ENCODE results near the gene DUSP14. TPM values are rescaled to one million over a fixed set of nuclear protein-coding genes. Genes with fewer than 3 reads are reported as not detected.

The DUSP14 gene
- total RNA-seq, 2 experiments from 2014 or later: 11.4 to 16.9 TPM

GRCh38 chr17:37470181-37470580, 19.5 kb upstream of the DUSP14 start:
- DNase-seq: no peak
- H3K36me3 Mint-ChIP-seq: peaks cover 45% of the 10 kb centered on the region
- peak overlapping the region; percentile 26 for H3K27ac Mint-ChIP-seq
- H3K4me3 Mint-ChIP-seq: no peak overlapping the region
- H3K9me3 Mint-ChIP-seq (ENCODE audit: low read depth): no peaks in the 10 kb centered on the region
- H3K4me1 Mint-ChIP-seq: peaks cover 14% of the 10 kb centered on the region
- no peak for ATAC-seq
- CTCF ChIA-PET: no interaction called here
- no peaks in the 10 kb centered on the region for H3K27me3 Mint-ChIP-seq

DNA sequence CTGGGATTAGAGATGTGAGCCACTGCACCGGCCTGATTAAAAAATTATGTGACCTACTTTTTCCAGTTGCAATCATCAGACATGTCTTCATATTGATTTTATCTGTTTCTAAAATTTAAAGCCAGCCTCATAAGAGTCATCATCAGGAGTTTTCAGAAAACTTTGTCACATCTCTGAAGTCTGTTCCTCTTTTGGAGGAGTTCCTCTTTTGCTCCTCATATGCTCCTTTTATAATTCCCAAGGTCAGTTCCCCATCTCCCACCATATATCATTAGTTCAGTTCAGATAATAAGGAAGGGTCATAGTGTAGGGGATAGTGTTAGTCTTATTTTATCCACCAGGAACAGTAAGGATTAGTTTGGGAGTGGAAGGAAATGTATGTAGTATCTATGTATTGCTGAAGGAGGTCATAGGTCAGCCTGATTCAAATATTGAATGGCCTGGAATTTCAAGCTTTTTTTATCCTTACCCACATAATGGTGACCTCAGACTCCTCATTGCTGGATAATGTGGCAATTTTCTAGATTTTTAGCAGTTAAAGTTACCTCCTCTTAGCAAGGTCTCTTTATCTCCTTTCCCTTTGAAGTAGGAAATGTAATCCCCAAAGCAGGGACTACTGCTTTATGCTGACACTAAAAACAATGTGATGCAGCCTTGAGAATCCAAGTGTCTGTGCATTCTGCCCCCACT, 13.8 kb upstream of the DUSP14 start:
- Mint-ChIP-seq H3K27me3 (no peaks in the 10 kb centered on the region), H3K9me3 (ENCODE audit: low read depth) (no peaks in the 10 kb centered on the region), H3K27ac (no peak overlapping the region), H3K36me3 (peaks cover 46% of the 10 kb centered on the region), H3K4me1 (no peaks in the 10 kb centered on the region), H3K4me3 (no peak overlapping the region)
- CTCF ChIA-PET: no interaction called here
- no peak for ATAC-seq
- no peak for DNase-seq

DNA sequence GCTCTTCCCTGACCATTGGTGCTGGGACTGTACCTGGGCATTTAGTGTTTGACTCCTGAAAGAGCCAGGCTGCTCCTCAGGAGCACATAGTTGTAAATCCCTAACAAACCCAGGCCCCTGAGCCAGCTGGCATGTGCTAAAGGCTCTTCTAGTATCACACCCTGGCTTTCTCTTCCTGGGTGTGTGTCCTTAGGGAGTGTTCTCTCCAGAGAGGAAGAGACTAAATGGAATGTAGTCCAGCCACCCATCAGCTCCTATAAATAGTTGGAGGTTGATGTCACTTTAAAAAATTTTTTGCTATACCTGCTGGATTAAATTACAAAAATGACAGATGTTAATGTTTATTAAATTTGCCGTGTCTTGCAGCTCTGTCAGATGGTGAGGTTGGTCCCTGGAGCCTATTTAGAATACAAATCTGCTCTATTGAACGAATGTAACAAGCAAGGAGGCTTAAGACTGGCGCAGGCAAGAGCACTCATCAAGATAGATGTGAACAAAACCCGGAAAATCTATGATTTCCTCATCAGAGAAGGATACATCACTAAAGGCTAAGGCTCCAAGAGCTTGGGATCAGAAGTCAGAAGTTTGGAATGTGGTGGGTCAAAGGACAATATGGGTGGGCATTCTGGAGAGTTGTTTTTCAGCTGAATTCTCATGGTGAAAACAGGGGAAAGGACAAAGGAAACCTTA, 13.1 kb upstream of the DUSP14 start:
- DNase-seq (no peak), ATAC-seq (no peak)
- Mint-ChIP-seq H3K9me3 (ENCODE audit: low read depth) (no peaks in the 10 kb centered on the region), H3K36me3 (peaks cover 42% of the 10 kb centered on the region), H3K4me1 (no peaks in the 10 kb centered on the region), H3K27me3 (no peaks in the 10 kb centered on the region), H3K27ac (no peak overlapping the region), H3K4me3 (no peak overlapping the region)
- CTCF ChIA-PET: interaction anchor here (0.6 to 1.4 kb wide), 3 partner anchors 13 to 103 kb away, joined by 3 to 5 read pairs (median 3); no protein-coding TSS in a partner anchor

DNA sequence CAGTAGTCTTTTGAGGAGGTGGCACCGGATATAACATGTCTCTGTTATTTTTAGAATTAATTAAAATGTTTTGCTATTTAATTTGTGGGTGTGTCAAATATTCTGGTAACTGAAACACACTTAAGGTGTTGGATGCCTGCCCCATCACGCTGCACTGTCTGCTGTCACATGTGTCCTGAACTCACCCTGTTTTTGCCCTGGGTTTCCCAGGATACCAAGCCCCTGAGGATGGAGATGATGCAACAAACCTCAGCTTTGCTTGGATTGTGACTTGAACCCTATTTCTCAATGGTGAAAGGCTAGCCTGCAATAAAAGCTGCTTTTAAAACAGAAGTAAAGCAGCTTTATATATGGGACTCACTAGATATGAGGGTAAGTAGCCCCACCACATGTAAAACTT, 11.5 kb upstream of the DUSP14 start:
- DNase-seq (no peak), ATAC-seq (no peak)
- CTCF ChIA-PET: no interaction called here
- Mint-ChIP-seq H3K27me3 (no peaks in the 10 kb centered on the region), H3K27ac (no peak overlapping the region), H3K36me3 (peaks cover 36% of the 10 kb centered on the region), H3K9me3 (ENCODE audit: low read depth) (no peaks in the 10 kb centered on the region), H3K4me1 (peaks cover 4% of the 10 kb centered on the region), H3K4me3 (no peak overlapping the region)

DNA sequence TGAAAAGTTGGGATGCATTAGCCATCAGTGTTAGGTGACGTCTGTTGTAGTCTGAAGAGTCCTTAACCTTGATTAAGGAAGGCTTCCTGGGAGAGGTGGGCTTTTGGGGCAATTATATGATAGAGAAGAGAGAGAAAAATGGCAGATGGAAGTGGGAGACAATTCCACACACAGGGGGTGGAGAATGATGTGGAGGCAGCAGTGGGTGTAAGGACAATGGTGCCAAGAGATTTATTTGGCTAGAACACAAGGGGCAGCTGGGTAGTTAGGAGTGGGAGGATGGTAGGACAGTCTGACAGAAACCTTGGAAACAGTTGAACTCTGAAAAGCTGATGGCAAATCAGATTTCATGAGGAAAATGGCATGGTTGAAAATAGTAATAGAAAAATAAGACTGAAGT, 10.7 kb upstream of the DUSP14 start:
- Mint-ChIP-seq H3K4me1 (peaks cover 12% of the 10 kb centered on the region), H3K9me3 (ENCODE audit: low read depth) (no peaks in the 10 kb centered on the region), H3K36me3 (peaks cover 29% of the 10 kb centered on the region), H3K27me3 (no peaks in the 10 kb centered on the region), H3K4me3 (no peak overlapping the region), H3K27ac (no peak overlapping the region)
- DNase-seq: no peak
- CTCF ChIA-PET: no interaction called here
- ATAC-seq: no peak

- no peak overlapping the region for H3K4me3 Mint-ChIP-seq
- no peak overlapping the region for H3K27ac Mint-ChIP-seq
- peaks cover 27% of the 10 kb centered on the region for H3K36me3 Mint-ChIP-seq
- DNase-seq (no peak), ATAC-seq (no peak)
- peaks cover 12% of the 10 kb centered on the region for H3K4me1 Mint-ChIP-seq
- no peaks in the 10 kb centered on the region for H3K27me3 Mint-ChIP-seq
- CTCF ChIA-PET: no interaction called here
- no peaks in the 10 kb centered on the region for H3K9me3 Mint-ChIP-seq (ENCODE audit: low read depth)
These were observed 9.3 kb upstream of the DUSP14 start for GRCh38 chr17:37480427-37480826.

DNA sequence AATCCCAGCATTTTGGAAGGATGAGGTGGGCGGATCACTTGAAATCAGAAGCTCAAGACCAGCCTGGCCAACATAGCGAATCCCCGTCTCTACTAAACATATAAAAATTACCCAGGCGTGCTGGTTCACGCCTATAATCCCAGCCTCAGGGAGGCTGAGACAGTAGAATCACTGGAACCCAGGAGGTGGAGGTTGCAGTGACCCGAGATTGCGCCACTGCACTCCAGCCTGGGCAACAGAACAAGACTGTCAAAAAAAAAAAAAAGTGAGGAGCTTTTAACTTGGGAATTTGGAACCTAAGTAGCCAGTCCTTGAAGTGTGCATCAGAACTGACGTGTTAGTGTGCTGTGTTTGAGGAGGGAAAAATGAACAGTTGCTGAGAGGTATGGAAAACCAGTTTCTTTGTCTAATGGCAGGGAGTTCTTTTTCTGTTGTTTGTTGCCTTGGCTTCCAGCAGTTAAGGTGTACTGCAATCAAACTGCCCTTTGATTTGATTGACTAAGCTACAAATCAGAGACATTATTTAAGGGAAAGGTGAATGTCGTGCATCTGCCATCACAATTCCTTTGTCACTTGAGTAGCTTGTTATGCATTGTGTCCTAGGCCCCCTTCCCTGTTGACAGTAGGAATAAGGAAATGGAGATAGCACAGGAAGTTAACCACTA, 8.6 kb upstream of the DUSP14 start:
- CTCF ChIA-PET: no interaction called here
- H3K4me1 Mint-ChIP-seq: peaks cover 12% of the 10 kb centered on the region

DNA sequence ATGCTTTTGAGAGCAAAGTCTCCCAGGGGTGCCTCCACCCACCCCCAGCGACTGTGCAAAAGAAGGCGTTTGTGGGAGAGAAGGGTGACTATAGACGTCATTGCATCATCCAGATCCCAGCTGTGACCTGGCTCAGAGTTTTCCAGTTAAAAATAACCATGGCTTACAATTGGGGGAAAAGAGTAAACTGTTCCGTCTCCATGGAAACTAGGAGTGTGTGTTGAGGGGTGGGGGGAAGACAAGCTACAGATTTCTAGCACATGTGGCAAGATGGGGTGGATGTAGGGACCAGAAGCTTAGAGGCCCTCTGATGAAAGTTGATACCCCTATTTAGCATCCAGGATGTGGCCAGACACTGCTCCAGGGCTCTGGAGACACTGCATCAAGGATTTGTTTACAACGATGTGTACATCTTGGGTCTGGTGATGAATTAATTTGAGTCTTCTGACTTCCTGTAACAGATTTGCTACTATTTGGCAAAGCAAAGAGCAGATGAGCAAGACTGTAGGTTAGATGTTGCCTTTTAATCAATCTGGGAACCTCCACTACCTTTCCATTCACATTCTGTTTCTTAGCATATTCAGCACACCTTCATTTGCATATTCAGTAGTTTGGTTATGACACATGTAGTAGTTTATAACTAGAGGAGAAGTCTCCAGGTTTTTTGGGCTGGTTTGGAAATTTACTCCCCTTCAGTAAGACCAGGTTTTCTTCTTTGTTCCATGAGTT, 6.2 kb upstream of the DUSP14 start:
- CTCF ChIA-PET: no interaction called here
- Mint-ChIP-seq H3K36me3 (peaks cover 11% of the 10 kb centered on the region), H3K27ac (no peak overlapping the region), H3K4me1 (peaks cover 18% of the 10 kb centered on the region), H3K4me3 (no peak overlapping the region), H3K9me3 (ENCODE audit: low read depth) (no peaks in the 10 kb centered on the region), H3K27me3 (no peaks in the 10 kb centered on the region)
- DNase-seq (no peak), ATAC-seq (no peak)

More for the DNA sequence above, 8.6 kb upstream of the DUSP14 start:
- Mint-ChIP-seq H3K4me3 (no peak overlapping the region), H3K9me3 (ENCODE audit: low read depth) (no peaks in the 10 kb centered on the region), H3K27ac (no peak overlapping the region), H3K27me3 (no peaks in the 10 kb centered on the region), H3K36me3 (peaks cover 22% of the 10 kb centered on the region)
- no peak for ATAC-seq
- DNase-seq: no peak

GRCh38 chr17:37485938-37486570, 3.6 kb upstream of the DUSP14 start:
- Mint-ChIP-seq H3K9me3 (ENCODE audit: low read depth) (no peaks in the 10 kb centered on the region), H3K4me3 (no peak overlapping the region), H3K36me3 (no peaks in the 10 kb centered on the region), H3K4me1 (peaks cover 34% of the 10 kb centered on the region), H3K27me3 (no peaks in the 10 kb centered on the region), H3K27ac (no peak overlapping the region)
- CTCF ChIA-PET: interaction anchor here (1.0 to 1.2 kb wide), 2 partner anchors 49 to 79 kb away, joined by 3 read pairs; partner anchors contain the start of genes ACACA and TADA2A
- no peak for DNase-seq
- no peak for ATAC-seq

DNA sequence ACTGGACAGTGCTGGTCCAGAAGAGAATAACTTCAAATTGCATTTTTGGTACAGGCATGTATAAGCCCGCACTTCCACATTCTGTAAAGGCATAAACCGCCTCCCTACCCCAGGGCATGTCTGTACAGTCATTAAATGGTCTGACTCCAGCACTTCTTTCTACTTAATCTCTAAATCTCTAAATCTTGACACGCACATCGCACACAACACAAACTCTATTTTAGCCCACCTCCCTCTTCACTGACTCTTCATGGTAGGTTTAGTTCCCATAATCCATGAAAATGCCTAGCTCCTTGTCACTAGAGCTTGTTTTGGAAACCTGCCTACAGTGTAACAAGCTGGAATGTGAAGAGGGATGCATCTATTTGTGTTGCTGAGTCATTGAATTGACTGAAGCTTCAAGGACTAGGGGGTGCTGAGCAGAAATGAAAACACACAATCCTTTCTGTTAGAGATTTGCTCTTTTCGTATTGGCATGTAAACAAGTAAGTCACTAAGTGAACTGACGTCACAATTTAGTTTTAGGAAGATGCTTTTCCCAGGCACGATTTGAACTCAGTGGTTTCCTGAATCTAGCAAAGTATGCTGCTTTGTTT, 1.6 kb upstream of the DUSP14 start:
- peaks cover 41% of the 10 kb centered on the region for H3K4me1 Mint-ChIP-seq
- H3K27ac Mint-ChIP-seq: peak overlapping the region; percentile 91
- H3K27me3 Mint-ChIP-seq: no peaks in the 10 kb centered on the region
- ATAC-seq: no peak
- DNase-seq: no peak
- CTCF ChIA-PET: no interaction called here
- no peaks in the 10 kb centered on the region for H3K9me3 Mint-ChIP-seq (ENCODE audit: low read depth)
- no peaks in the 10 kb centered on the region for H3K36me3 Mint-ChIP-seq
- H3K4me3 Mint-ChIP-seq: peak overlapping the region; percentile 84

GRCh38 chr17:37488607-37489196, 989 bp upstream of the DUSP14 start:
- H3K9me3 Mint-ChIP-seq (ENCODE audit: low read depth): no peaks in the 10 kb centered on the region
- no peaks in the 10 kb centered on the region for H3K36me3 Mint-ChIP-seq
- peaks cover 35% of the 10 kb centered on the region for H3K4me1 Mint-ChIP-seq
- H3K27ac Mint-ChIP-seq: peak overlapping the region; percentile 91
- ATAC-seq: peak; percentile 37
- H3K4me3 Mint-ChIP-seq: peak overlapping the region; percentile 84
- no peaks in the 10 kb centered on the region for H3K27me3 Mint-ChIP-seq
- peak; percentile 71 for DNase-seq
- CTCF ChIA-PET: no interaction called here

GRCh38 chr17:37490022-37490587, 414 bp downstream of the DUSP14 start:
- no peaks in the 10 kb centered on the region for H3K27me3 Mint-ChIP-seq
- H3K4me3 Mint-ChIP-seq: peak overlapping the region; percentile 82
- H3K36me3 Mint-ChIP-seq: no peaks in the 10 kb centered on the region
- H3K9me3 Mint-ChIP-seq (ENCODE audit: low read depth): no peaks in the 10 kb centered on the region
- peak overlapping the region; percentile 81 for H3K27ac Mint-ChIP-seq
- CTCF ChIA-PET: no interaction called here
- DNase-seq (peak; percentile 82), ATAC-seq (peak; percentile 65)
- peaks cover 38% of the 10 kb centered on the region for H3K4me1 Mint-ChIP-seq

All from activated CD8-positive, alpha-beta memory T cell treated with anti-CD3 and anti-CD28 coated beads, Interleukin-2, amount 10 ng/mL, durations not matched to agents 7 days and 5 days (primary cell).